HG02763 (cell line): ENCODE results near the gene CRY2.
"Not testable (repeated sequence)": the region's sequence is repeated elsewhere in the genome, so short reads cannot be mapped to it uniquely, and the experiment has no call there.

Experiments used
- ATAC-seq: cut with Tn5 transposase; IDR thresholded peaks from one replicate; pipeline ENCODE4 v1.9.1; 2021; ENCODE audit warnings: mild to moderate bottlenecking, moderate library complexity; ENCODE audit not compliant: unreplicated experiment

Gene CRY2

GRCh38 chr11:45811571-45812290 is 35.5 kb upstream of the CRY2 start:
- ATAC-seq: no peak

GRCh38 chr11:45812581-45813548 is 34.4 kb upstream of the CRY2 start:
- no peak for ATAC-seq

GRCh38 chr11:45815747-45816146 is 31.5 kb upstream of the CRY2 start:
- no peak for ATAC-seq

GRCh38 chr11:45816614-45817013 is 30.7 kb upstream of the CRY2 start:
- no peak for ATAC-seq

- peak; percentile 75 for ATAC-seq
These were observed 30.1 kb upstream of the CRY2 start for GRCh38 chr11:45817191-45817590.

GRCh38 chr11:45818961-45819605 is 28.2 kb upstream of the CRY2 start:
- no peak for ATAC-seq

- no peak for ATAC-seq
These were observed 26.9 kb upstream of the CRY2 start for GRCh38 chr11:45820211-45820857.

GRCh38 chr11:45826492-45826891 is 20.8 kb upstream of the CRY2 start:
- ATAC-seq: not testable (repeated sequence)

GRCh38 chr11:45827123-45827522 is 20.2 kb upstream of the CRY2 start:
- no peak for ATAC-seq

- no peak for ATAC-seq
These were observed 18.3 kb upstream of the CRY2 start for GRCh38 chr11:45828996-45829395.

GRCh38 chr11:45830596-45830995 is 16.7 kb upstream of the CRY2 start:
- no peak for ATAC-seq

GRCh38 chr11:45832811-45833441 is 14.3 kb upstream of the CRY2 start:
- no peak for ATAC-seq

GRCh38 chr11:45833761-45834160 is 13.5 kb upstream of the CRY2 start:
- ATAC-seq: no peak

- ATAC-seq: no peak
These were observed 12.9 kb upstream of the CRY2 start for GRCh38 chr11:45834298-45834756.

GRCh38 chr11:45839204-45839603 is 8.1 kb upstream of the CRY2 start:
- no peak for ATAC-seq

GRCh38 chr11:45840251-45840650 is 7.0 kb upstream of the CRY2 start:
- not testable (repeated sequence) for ATAC-seq

- no peak for ATAC-seq
These were observed 3.9 kb upstream of the CRY2 start for GRCh38 chr11:45843158-45843924.

- ATAC-seq: no peak
These were observed 2.3 kb upstream of the CRY2 start for GRCh38 chr11:45844822-45845578.

- no peak for ATAC-seq
These were observed 1.1 kb upstream of the CRY2 start for GRCh38 chr11:45846174-45846675.
